Activated T-helper 1 cell treated with anti-CD3 and anti-CD28 coated beads, Interleukin-2, amount 50 U/mL, for 16 hours (primary cell): ENCODE results near the gene AMIGO3.
"Not testable (repeated sequence)": the region's sequence is repeated elsewhere in the genome, so short reads cannot be mapped to it uniquely, and the experiment has no call there.

Source experiments
- DNase-seq, 2 donors: peaks; one replicate each; pipeline ENCODE4 v3.0.0-alpha.2; 2020; ENCODE audit warnings: low read depth in 1 of 2, low spot score in 1 of 2

AMIGO3 gene

GRCh38 chr3:49719214-49719884 lies at the start of gene AMIGO3:
AMIGO3 (minus strand) TSS chr3:49719684; CDS start chr3:49719465, 219 bp downstream.
- peak; percentile 80 to 82 for DNase-seq

DNA sequence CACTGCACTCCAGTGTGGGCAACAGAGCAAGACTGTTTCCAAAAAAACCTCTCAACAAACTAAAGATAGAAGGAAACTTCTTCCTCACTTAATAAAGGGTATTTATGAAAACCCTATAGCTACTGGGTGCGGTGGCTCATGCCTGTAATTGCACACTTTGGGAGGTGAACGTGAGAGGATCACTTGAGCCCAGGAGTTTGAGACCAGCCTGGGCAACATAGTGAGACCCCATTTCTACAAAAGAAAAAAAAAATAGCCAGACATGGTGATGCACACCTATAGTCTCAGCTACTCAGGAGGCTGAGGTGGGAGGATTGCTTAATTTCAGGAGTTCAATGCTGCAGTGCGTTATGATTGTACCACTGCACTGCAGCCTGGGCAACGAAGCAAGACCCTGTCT lies 44.5 kb upstream of the AMIGO3 start:
- no peak for DNase-seq

GRCh38 chr3:49761661-49762060 lies 42.2 kb upstream of the AMIGO3 start:
- DNase-seq: no peak

DNA sequence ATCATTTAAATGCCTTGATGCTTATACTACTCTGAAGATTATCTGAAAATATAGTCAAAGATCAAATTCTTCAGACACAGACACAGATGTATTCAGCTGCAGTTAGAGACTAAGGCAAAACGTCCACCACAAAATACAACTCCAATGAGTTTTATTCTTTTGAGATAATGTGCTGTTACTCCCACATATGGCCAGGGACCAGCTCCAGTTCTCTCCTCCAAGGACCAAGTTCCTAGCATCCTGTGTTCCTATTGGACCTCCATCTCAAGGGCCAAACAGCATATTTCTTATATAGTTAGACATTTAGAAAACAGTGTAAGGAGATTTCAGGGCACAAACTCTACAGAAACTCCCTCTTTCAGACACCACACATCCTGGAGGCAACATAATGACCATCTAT lies 39.7 kb upstream of the AMIGO3 start:
- DNase-seq: no peak

DNA sequence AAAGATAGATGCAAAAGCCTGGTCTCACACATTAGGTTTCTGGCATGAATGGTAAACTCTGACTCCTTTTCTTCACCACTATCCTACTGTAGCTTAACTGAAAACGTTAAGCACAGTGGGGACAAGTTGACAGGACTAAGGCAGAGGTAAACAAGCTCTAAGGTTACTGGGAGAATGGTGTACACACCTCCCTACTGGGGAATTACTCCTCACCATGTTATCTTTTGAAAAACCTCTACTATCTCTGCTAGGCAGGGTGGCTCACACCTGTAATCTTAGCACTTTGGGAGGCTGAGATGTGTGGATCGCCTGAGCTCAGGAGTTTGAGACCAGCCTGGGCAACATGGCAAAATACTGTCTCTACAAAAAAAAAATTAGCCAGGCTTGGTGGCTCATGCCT lies 37.7 kb upstream of the AMIGO3 start:
- no peak for DNase-seq

DNA sequence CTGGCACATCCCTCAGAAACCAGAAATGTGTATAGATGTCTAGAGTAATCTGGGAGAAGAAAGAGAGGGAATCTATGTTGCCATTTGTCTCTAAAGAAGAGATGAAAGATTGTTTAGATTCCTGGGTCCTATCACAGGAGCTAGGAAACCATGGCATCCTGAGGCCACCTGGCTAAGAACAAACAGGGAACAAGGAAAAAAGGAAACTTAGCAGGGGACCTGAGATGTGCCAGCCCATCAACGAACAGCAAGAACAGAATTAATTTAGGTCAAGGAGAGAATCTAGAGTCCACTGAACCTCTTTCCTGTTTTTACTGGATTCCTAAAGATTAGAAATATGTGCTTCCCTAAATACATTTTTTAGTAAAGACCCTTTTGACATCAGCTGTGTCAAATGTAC lies 36.6 kb upstream of the AMIGO3 start:
- no peak for DNase-seq

- no peak for DNase-seq
Observed at GRCh38 chr3:49754536-49754935, 35.1 kb upstream of the AMIGO3 start.

GRCh38 chr3:49751501-49751900 lies 32.0 kb upstream of the AMIGO3 start:
- no peak for DNase-seq

GRCh38 chr3:49750056-49750455 lies 30.6 kb upstream of the AMIGO3 start:
- DNase-seq: no peak

- not testable (repeated sequence) for DNase-seq
Observed at GRCh38 chr3:49748874-49749273, 29.4 kb upstream of the AMIGO3 start.

DNA sequence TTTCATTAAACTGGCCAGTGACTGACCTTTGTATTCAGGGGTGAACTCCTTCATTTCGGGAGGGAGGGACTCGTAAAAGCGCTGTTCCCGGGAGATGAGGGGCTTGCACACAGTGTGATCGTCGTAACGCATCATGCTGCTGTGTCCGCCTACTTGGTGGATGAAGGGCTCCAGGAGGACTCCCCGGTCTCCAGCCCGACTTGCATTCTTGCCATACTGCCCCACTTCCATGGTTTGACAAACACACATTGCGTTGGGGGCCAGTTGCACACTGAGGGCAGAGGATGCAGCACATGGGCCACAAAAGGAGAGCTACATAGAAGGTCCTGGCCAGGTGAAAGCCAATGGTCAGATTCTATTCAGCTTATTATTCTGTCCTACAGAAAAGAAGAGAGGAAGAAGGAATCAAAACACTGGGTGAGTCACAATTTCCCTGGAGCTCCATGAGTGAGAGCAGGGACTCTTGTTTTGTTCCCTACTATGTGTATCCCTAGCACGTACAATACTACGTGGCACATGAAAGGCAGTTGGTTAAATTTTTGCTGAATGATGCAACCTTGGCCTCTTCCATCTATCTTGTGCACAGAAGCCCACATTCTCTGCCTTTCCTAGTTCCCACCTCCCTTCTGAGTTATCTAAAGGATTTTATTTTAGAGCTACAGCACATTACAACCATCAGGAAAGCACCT lies 28.5 kb upstream of the AMIGO3 start:
- no peak for DNase-seq

DNA sequence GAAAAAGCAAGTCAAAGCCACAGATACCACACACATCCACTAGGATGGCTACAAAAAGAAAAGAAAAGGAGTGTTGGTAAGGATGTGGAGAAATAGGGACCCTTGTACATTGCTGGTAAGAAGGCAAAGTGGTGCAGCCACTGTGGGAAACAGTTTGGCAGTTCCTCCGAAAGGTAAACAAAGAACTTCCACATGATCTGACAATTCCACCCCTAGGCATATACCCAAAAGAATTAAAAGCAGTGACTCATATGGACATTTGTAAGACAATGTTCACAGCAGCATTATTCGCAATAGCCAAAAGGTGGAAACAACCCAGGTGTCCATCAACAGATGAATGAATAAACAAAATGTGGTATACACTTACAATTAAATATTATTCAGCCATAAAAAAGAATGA lies 26.5 kb upstream of the AMIGO3 start:
- no peak for DNase-seq

- no peak for DNase-seq
Observed at GRCh38 chr3:49740427-49740826, 20.9 kb upstream of the AMIGO3 start.

- DNase-seq: no peak
Observed at GRCh38 chr3:49738067-49738713, 18.7 kb upstream of the AMIGO3 start.

GRCh38 chr3:49734752-49735151 lies 15.3 kb upstream of the AMIGO3 start:
- DNase-seq: no peak

GRCh38 chr3:49733551-49733950 lies 14.1 kb upstream of the AMIGO3 start:
- no peak for DNase-seq

- DNase-seq: no peak
Observed at GRCh38 chr3:49732597-49732996, 13.1 kb upstream of the AMIGO3 start.

DNA sequence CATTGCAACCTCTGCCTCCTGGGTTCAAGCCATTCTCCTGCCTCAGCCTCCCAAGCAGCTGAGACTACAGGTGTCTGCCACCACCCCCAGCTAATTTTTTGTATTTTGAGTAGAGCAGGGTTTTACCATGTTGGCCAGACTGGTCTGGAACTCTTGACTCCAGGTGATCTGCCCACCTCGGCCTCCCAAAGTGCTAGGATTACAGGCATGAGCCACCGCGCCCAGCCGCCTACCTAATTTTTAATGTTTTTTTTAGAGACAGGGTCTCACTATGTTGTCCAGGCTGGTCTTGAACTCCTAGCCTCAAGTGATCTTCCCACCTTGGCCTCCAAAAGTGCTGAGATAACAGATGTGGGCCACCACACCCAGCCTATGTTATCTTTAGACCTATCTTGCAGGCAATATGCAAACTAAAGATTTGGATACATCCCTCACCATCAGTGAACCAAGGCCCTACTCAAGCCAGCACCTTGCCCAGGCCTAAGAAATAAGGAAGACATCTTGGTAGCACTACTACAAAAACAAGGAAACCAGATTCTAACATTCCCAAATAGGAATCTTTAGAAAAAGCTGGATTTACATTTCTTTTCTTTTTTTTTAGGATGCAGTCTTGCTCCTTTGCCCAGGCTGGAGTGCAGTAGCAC lies 10.6 kb upstream of the AMIGO3 start:
- DNase-seq: no peak

GRCh38 chr3:49727924-49728361 lies 8.5 kb upstream of the AMIGO3 start:
- no peak for DNase-seq

- DNase-seq: no peak
Observed at GRCh38 chr3:49727154-49727923, 7.9 kb upstream of the AMIGO3 start.
